Measurements from ENCODE around the gene ZNRF1.
"Not testable (repeated sequence)": the region's sequence is repeated elsewhere in the genome, so short reads cannot be mapped to it uniquely, and the experiment has no call there.

The ZNRF1 gene

GRCh38 chr16:74998481-74999218 is at the start of gene ZNRF1:
TSS of gene ZNRF1 (plus strand) at chr16:74999024. CDS start at chr16:74999672, 648 bp downstream.
- peak; percentile 83 for DNase-seq

GRCh38 chr16:74949309-74949708 is 49.5 kb upstream of the ZNRF1 start:
- no peak for DNase-seq

GRCh38 chr16:74950511-74950910 is 48.3 kb upstream of the ZNRF1 start:
- DNase-seq, result no peak

GRCh38 chr16:74951206-74951605 is 47.6 kb upstream of the ZNRF1 start:
- DNase-seq, result no peak

- DNase-seq, result no peak
Measured at GRCh38 chr16:74951681-74952080, 47.1 kb upstream of the ZNRF1 start.

GRCh38 chr16:74954763-74955162 is 44.1 kb upstream of the ZNRF1 start:
- no peak for DNase-seq

- DNase-seq, result no peak
Measured at GRCh38 chr16:74973304-74973703, 25.5 kb upstream of the ZNRF1 start.

- DNase-seq, result no peak
Measured at GRCh38 chr16:74975591-74975990, 23.2 kb upstream of the ZNRF1 start.

- DNase-seq, result no peak
Measured at GRCh38 chr16:74982256-74982655, 16.6 kb upstream of the ZNRF1 start.

- no peak for DNase-seq
Measured at GRCh38 chr16:74984194-74984528, 14.7 kb upstream of the ZNRF1 start.

- DNase-seq, result peak; percentile 100
Measured at GRCh38 chr16:74984529-74985296, 14.1 kb upstream of the ZNRF1 start, which contains the start of gene WDR59. TSS of gene WDR59 (minus strand) at chr16:74985123. CDS start at chr16:74985017, 106 bp downstream.

GRCh38 chr16:74987027-74987681 is 11.7 kb upstream of the ZNRF1 start:
- no peak for DNase-seq

GRCh38 chr16:74989864-74990263 is 9.0 kb upstream of the ZNRF1 start:
- DNase-seq, result not testable (repeated sequence)

GRCh38 chr16:74990832-74991231 is 8.0 kb upstream of the ZNRF1 start:
- DNase-seq, result no peak

- DNase-seq, result no peak
Measured at GRCh38 chr16:74991268-74991592, 7.6 kb upstream of the ZNRF1 start.

GRCh38 chr16:74991593-74992403 is 7.0 kb upstream of the ZNRF1 start:
- no peak for DNase-seq

GRCh38 chr16:74995986-74996385 is 2.8 kb upstream of the ZNRF1 start:
- DNase-seq, result no peak

GRCh38 chr16:74997042-74997491 is 1.8 kb upstream of the ZNRF1 start:
- DNase-seq, result no peak

GRCh38 chr16:74999219-74999608 is 390 bp downstream of the ZNRF1 start:
- peak; percentile 36 for DNase-seq

- peak; percentile 58 for DNase-seq
Measured at GRCh38 chr16:74999609-75000480, 1.0 kb downstream of the ZNRF1 start.

- peak; percentile 49 for DNase-seq
Measured at GRCh38 chr16:75000481-75001081, 1.8 kb downstream of the ZNRF1 start.
